Measurements from ENCODE around the gene TUBA1C. TPM values are rescaled to one million over a fixed set of nuclear protein-coding genes. Genes with fewer than 3 reads are reported as not detected.

Gene TUBA1C
- total and polyA plus RNA-seq, 9 of the 15 experiments (the other 6 are each of a cell fraction or from before 2014, with no cell fraction given), result 755 to 3,012 (median 914) TPM

- Histone ChIP-seq H3K9me3 (replicated peaks; ENCODE audit: control insufficient read depth, insufficient read depth, low read depth, low read length) (no peaks in the 10 kb centered on the region), H3K4me1 (replicated peaks in 1 of 2; ENCODE audit: control insufficient read depth in 2 of 2, insufficient read depth in 2 of 2, low read length in 2 of 2) (peaks cover 17 to 23% of the 10 kb centered on the region in 2 experiments), H3K4me3 (peak overlapping the region; percentile 90), H3K27ac (ENCODE audit: extremely low read depth, low read depth, low read length) (peak overlapping the region; percentile 83), H3K9me1 (ENCODE audit: control insufficient read depth, insufficient read depth, low read length) (peaks cover 4% of the 10 kb centered on the region), H4K20me1 (replicated peaks; ENCODE audit: control insufficient read depth, insufficient read depth, low read length) (peaks cover 28% of the 10 kb centered on the region), H3K4me2 (ENCODE audit: insufficient read depth, low read length) (peak overlapping the region; percentile 88), H3K36me3 (ENCODE audit: control insufficient read depth, insufficient read depth, low read length) (peaks cover 38% of the 10 kb centered on the region), H2AFZ (ENCODE audit: low read depth, low read length) (peak overlapping the region; percentile 60; the same call in 1 of the 2 replicates), H3K27me3 (ENCODE audit: control insufficient read depth in 2 of 2, insufficient read depth in 2 of 2, low read length in 2 of 2) (no peaks in the 10 kb centered on the region), H3K9ac (ENCODE audit: insufficient read depth in 1 of 2, low read depth in 2 of 2, low read length in 2 of 2) (peak overlapping the region; percentile 97 to 98), H3K79me2 (ENCODE audit: control insufficient read depth, insufficient read depth, low read length) (peaks cover 63% of the 10 kb centered on the region)
- WGBS (ENCODE audit: insufficient coverage, low coverage, missing lambda C conversion rate), result 0% methylated on average over 24 of the region's 35 CpGs
- intact Hi-C loops (cut with micrococcal nuclease) (loop anchor here (10.0 kb wide), 1 partner anchor 130 kb away; the partner anchor contains the start of gene TUBA1B), in situ Hi-C loops (cut with MboI) (no loop called here)
- CTCF ChIA-PET (ENCODE audit: low intra/inter-chr PET ratio), result no interaction called here
- peak in 3 of 4 experiments; percentile 63 to 78 (median 76) for DNase-seq (ENCODE audit: extremely low read depth in 1 of 4, low spot score in 3 of 4)
- FAIRE-seq, result no peak
- POLR2A ChIA-PET, result interaction anchor here (0.5 to 5.2 kb wide), 30 partner anchors 8 to 400 kb away, joined by 3 to 141 read pairs (median 10); partner anchors contain the start of genes PRKAG1, RHEBL1 and TUBA1B
- ATAC-seq, result peak; percentile 47
- BruUV-seq (replicated peaks), result TSS peak; percentile 85
- TF ChIP-seq POLR2AphosphoS5 (IDR thresholded peaks at IDR 0.05; ENCODE audit: control insufficient read depth, insufficient read depth, low read depth, low read length) (no peak), ZNF24 (IDR thresholded peaks at IDR 0.05) (0 out of 2 replicates have a peak, but pooled peaks have one; percentile 4), ZEB2 (IDR thresholded peaks at IDR 0.05) (peak; percentile 74), MLLT1 (IDR thresholded peaks at IDR 0.05) (peak in 1 of 2 experiments; percentile 7; a peak in 2 of 4 replicates), FOXO4 (CRISPR knock-in tag; IDR thresholded peaks at IDR 0.05) (peak; percentile 80; the same call in 1 of the 2 replicates), ZNF584 (CRISPR knock-in tag; IDR thresholded peaks at IDR 0.05; ENCODE audit: low read depth) (peak; percentile 64; the same call in 1 of the 2 replicates), NCOA1 (IDR thresholded peaks at IDR 0.05; ENCODE audit: low read depth) (peak; percentile 62; the same call in 1 of the 2 replicates), CEBPB (tag; IDR thresholded peaks at IDR 0.05) (no peak), HLTF (IDR thresholded peaks at IDR 0.05) (peak; percentile 28; the same call in 1 of the 2 replicates), HDAC2 (IDR thresholded peaks at IDR 0.05) (0 out of 2 replicates have a peak, but pooled peaks have one; percentile 12), ZNF696 (CRISPR knock-in tag; conservative IDR thresholded peaks at IDR 0.05) (no peak)
- TF ChIP-seq, protein P1, sequence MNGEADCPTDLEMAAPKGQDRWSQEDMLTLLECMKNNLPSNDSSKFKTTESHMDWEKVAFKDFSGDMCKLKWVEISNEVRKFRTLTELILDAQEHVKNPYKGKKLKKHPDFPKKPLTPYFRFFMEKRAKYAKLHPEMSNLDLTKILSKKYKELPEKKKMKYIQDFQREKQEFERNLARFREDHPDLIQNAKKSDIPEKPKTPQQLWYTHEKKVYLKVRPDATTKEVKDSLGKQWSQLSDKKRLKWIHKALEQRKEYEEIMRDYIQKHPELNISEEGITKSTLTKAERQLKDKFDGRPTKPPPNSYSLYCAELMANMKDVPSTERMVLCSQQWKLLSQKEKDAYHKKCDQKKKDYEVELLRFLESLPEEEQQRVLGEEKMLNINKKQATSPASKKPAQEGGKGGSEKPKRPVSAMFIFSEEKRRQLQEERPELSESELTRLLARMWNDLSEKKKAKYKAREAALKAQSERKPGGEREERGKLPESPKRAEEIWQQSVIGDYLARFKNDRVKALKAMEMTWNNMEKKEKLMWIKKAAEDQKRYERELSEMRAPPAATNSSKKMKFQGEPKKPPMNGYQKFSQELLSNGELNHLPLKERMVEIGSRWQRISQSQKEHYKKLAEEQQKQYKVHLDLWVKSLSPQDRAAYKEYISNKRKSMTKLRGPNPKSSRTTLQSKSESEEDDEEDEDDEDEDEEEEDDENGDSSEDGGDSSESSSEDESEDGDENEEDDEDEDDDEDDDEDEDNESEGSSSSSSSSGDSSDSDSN (IDR thresholded peaks at IDR 0.05; ENCODE audit: borderline replicate concordance in 1 of 2, low read depth in 2 of 2, low read length in 2 of 2), result no peak
- TF ChIP-seq, protein P2, sequence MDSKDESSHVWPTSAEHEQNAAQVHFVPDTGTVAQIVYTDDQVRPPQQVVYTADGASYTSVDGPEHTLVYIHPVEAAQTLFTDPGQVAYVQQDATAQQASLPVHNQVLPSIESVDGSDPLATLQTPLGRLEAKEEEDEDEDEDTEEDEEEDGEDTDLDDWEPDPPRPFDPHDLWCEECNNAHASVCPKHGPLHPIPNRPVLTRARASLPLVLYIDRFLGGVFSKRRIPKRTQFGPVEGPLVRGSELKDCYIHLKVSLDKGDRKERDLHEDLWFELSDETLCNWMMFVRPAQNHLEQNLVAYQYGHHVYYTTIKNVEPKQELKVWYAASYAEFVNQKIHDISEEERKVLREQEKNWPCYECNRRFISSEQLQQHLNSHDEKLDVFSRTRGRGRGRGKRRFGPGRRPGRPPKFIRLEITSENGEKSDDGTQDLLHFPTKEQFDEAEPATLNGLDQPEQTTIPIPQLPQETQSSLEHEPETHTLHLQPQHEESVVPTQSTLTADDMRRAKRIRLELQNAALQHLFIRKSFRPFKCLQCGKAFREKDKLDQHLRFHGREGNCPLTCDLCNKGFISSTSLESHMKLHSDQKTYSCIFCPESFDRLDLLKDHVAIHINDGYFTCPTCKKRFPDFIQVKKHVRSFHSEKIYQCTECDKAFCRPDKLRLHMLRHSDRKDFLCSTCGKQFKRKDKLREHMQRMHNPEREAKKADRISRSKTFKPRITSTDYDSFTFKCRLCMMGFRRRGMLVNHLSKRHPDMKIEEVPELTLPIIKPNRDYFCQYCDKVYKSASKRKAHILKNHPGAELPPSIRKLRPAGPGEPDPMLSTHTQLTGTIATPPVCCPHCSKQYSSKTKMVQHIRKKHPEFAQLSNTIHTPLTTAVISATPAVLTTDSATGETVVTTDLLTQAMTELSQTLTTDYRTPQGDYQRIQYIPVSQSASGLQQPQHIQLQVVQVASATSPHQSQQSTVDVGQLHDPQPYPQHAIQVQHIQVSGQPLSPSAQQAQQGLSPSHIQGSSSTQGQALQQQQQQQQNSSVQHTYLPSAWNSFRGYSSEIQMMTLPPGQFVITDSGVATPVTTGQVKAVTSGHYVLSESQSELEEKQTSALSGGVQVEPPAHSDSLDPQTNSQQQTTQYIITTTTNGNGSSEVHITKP (IDR thresholded peaks at IDR 0.05; ENCODE audit: partially characterized antibody), result peak; percentile 50
These were observed 413 bp upstream of the TUBA1C start for GRCh38 chr12:49264466-49264872.

Data from K562 (cell line).